Memory B cell (primary cell): ENCODE results near the gene PARN.
"Not testable (repeated sequence)": the region's sequence is repeated elsewhere in the genome, so short reads cannot be mapped to it uniquely, and the experiment has no call there.

Experiments
- ATAC-seq: fragments of 150-1000 bp; cut with Tn5 transposase; 2 replicates; pipeline ENCODE4 v1.10.0; 2021; ENCODE audit warnings: low read depth, mild to moderate bottlenecking, moderate library complexity
- DNase-seq, 2 donors: peaks; one replicate each; pipeline ENCODE4 v3.0.0; 2022; ENCODE audit warnings: low spot score in 2 of 2
- H3K27ac Mint-ChIP-seq: one replicate; pipeline ENCODE4 v1.8.0; 2022; ENCODE audit warnings: mild to moderate bottlenecking, moderate library complexity, mixed read lengths
- H3K27me3 Mint-ChIP-seq: one replicate; pipeline ENCODE4 v1.8.0; 2022; ENCODE audit warnings: mixed read lengths
- H3K36me3 Mint-ChIP-seq: one replicate; pipeline ENCODE4 v1.8.0; 2022; ENCODE audit warnings: mild to moderate bottlenecking, mixed read lengths
- H3K4me1 Mint-ChIP-seq: one replicate; pipeline ENCODE4 v1.8.0; 2022; ENCODE audit warnings: mixed read lengths
- H3K4me3 Mint-ChIP-seq: one replicate; pipeline ENCODE4 v1.8.0; 2022; ENCODE audit warnings: mild to moderate bottlenecking, moderate library complexity, mixed read lengths
- H3K9me3 Mint-ChIP-seq: one replicate; pipeline ENCODE4 v1.8.0; 2022; ENCODE audit warnings: mixed read lengths

Gene PARN

GRCh38 chr16:14574698-14575415 lies 55.2 kb downstream of the PARN start:
- not testable (repeated sequence) for H3K4me1 Mint-ChIP-seq, ATAC-seq, DNase-seq, H3K27ac Mint-ChIP-seq, H3K9me3 Mint-ChIP-seq, H3K27me3 Mint-ChIP-seq, H3K4me3 Mint-ChIP-seq
- H3K36me3 Mint-ChIP-seq, result peaks cover 29% of the 10 kb centered on the region

DNA sequence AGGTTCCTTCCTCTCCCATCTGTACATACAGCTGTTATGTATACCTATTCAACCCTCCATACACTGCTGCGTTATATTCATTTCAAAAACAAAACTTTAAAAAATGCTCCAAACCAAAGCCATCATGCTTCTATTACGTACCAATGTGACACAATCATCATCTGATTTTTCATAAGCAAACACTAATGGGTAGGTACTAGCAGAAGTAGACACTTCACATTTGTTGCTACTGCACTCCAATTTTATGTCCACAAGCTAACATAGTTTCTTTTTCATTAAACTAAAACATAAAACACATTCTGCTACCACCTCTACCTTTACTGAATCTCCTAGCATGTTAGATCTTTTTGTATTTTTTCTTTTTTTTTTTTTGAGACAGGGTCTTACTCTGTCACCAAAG lies 57.5 kb downstream of the PARN start:
- Mint-ChIP-seq H3K4me1 (peaks cover 2% of the 10 kb centered on the region), H3K36me3 (peaks cover 31% of the 10 kb centered on the region), H3K27ac (no peak overlapping the region), H3K9me3 (peaks cover 1% of the 10 kb centered on the region), H3K27me3 (no peaks in the 10 kb centered on the region), H3K4me3 (no peak overlapping the region)
- DNase-seq (no peak), ATAC-seq (no peak)

GRCh38 chr16:14569213-14569612 lies 60.8 kb downstream of the PARN start:
- Mint-ChIP-seq H3K4me1 (peaks cover 10% of the 10 kb centered on the region), H3K27me3 (no peaks in the 10 kb centered on the region), H3K36me3 (peaks cover 21% of the 10 kb centered on the region), H3K4me3 (no peak overlapping the region), H3K9me3 (no peaks in the 10 kb centered on the region), H3K27ac (no peak overlapping the region)
- DNase-seq (no peak), ATAC-seq (no peak)

- Mint-ChIP-seq H3K27ac (no peak overlapping the region), H3K36me3 (peaks cover 13% of the 10 kb centered on the region), H3K4me3 (no peak overlapping the region), H3K27me3 (no peaks in the 10 kb centered on the region), H3K9me3 (no peaks in the 10 kb centered on the region), H3K4me1 (peaks cover 14% of the 10 kb centered on the region)
- no peak for DNase-seq
- ATAC-seq, result no peak
Measured at GRCh38 chr16:14566599-14566998, 63.5 kb downstream of the PARN start.

GRCh38 chr16:14565688-14566025 lies 64.4 kb downstream of the PARN start:
- Mint-ChIP-seq H3K4me3 (no peak overlapping the region), H3K27me3 (no peaks in the 10 kb centered on the region), H3K36me3 (peaks cover 13% of the 10 kb centered on the region), H3K9me3 (no peaks in the 10 kb centered on the region), H3K27ac (peak overlapping the region; percentile 50), H3K4me1 (peaks cover 14% of the 10 kb centered on the region)
- ATAC-seq (no peak), DNase-seq (no peak)

DNA sequence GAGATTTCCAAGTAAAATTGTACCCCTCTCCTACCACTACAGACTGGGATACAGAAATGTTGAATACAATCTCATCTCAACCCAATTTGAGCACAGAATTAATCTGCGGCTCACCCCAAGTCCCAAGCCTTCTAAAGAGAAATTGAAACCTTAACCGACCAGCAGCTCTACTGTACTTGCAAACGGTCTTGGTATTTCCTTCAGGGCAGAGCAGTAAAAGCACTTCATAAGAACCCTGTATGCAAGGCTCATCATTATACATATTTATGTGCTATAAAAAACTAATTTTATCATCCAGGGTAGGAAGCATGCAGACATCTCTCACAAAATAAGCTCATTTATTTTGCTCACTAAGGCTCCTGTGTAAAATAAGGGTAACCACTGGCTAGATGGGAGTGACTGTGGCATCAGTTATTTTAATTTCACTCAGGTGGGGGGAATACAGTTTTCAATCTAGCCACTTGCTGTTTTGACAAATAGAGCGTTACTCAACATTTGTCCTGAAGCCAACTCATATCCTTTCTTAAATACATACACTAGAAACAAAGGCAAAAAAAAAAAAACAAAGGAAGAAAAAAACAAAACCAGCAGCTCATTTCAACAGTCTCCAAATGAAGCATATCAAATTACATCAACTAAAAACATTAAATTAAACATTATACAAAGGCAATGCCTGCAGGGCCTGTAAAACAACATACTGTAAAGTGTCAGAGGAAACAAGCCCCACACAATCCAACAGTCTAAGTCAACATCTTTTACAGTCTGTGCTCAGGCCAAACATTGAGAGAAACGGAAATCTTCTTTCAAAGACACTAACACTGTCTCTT lies 65.0 kb downstream of the PARN start:
- DNase-seq (no peak), ATAC-seq (no peak)
- Mint-ChIP-seq H3K4me3 (peak overlapping the region; percentile 24), H3K36me3 (peaks cover 13% of the 10 kb centered on the region), H3K4me1 (peaks cover 14% of the 10 kb centered on the region), H3K27me3 (no peaks in the 10 kb centered on the region), H3K9me3 (no peaks in the 10 kb centered on the region), H3K27ac (peak overlapping the region; percentile 82)

DNA sequence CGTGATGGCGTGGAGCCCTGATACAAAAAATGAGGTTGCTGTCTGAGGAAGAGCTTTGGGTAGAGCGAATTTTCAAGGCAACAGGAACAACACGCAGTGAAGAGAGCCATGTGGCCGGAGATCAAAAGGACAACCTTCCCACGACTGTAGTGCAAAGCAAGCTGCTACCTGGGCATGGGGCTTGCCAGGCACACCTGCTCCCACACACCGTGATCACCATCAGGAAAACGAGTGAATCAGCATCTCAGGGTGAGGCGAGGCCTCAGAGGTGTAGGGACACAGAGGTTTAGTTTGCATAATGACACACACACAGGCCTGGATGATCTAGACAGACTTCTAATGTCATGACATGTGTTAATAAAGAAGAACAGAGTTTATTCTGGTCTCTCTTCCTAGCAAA lies 65.7 kb downstream of the PARN start:
- Mint-ChIP-seq H3K36me3 (peaks cover 12% of the 10 kb centered on the region), H3K27ac (peak overlapping the region; percentile 82)
- no peak for DNase-seq

DNA sequence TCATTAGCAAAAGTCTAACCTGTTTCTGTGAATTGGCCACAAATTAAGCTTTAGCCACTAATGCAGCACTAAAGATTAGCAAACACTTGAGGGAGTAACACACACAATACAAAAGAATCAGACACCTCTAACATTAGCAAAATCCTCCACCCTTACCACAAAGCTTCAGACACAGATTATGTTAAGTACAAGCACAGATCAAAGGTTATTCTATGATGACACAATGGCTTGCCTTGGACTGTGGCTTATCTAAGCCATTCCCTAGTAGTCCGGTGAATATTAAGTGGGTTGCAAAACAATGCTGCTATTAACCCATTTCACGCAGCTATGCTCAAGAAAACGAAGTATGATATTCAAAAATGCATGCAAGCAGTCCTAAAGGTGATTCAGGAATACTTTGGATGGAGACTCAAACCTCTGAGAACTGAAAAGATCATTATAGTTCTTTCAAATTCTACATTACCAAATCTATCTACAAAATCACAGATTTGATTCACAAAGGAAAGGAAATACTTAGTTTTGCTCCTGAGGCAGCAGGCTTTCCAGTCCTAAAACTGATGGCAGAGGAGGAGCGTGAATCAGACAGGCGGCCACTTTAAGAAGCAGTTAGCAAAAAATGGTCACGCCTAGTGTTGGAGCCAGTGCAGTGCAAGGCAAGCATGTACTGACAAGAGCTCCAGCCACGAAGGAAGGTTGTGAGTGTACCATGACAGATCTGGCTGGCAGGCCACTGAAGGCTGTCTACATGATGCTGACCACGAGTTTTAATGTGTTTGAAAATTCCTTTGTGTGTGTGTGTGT lies 67.2 kb downstream of the PARN start:
- DNase-seq (no peak), ATAC-seq (no peak)
- Mint-ChIP-seq H3K27ac (no peak overlapping the region), H3K4me3 (no peak overlapping the region), H3K27me3 (no peaks in the 10 kb centered on the region), H3K4me1 (peaks cover 16% of the 10 kb centered on the region), H3K9me3 (no peaks in the 10 kb centered on the region), H3K36me3 (peaks cover 10% of the 10 kb centered on the region)

More for the DNA sequence above, 65.7 kb downstream of the PARN start:
- no peak for ATAC-seq
- peaks cover 16% of the 10 kb centered on the region for H3K4me1 Mint-ChIP-seq
- no peak overlapping the region for H3K4me3 Mint-ChIP-seq
- no peaks in the 10 kb centered on the region for H3K9me3 Mint-ChIP-seq
- no peaks in the 10 kb centered on the region for H3K27me3 Mint-ChIP-seq

DNA sequence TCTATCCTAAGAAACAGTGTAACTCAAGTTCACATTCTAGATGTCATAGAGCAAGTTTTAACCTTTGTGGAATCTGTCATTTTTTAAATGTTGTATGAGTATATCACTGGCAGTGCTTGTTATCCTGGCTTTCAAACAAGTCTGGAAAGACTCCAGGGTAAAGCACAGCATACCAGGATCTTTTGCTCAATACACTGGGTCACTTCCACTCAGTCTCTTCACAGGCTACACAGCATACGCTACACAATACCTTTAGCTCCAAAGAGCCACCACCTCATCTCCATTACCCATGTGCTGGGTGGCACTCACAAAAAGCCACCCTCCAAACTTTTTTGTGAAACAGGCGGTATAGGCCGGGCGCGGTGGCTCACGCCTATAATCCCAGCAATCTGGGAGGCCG lies 69.5 kb downstream of the PARN start:
- ATAC-seq, result no peak
- Mint-ChIP-seq H3K4me3 (no peak overlapping the region), H3K27ac (no peak overlapping the region), H3K36me3 (peaks cover 4% of the 10 kb centered on the region), H3K27me3 (no peaks in the 10 kb centered on the region), H3K9me3 (no peaks in the 10 kb centered on the region), H3K4me1 (peaks cover 11% of the 10 kb centered on the region)
- no peak for DNase-seq

- no peak overlapping the region for H3K27ac Mint-ChIP-seq
- DNase-seq (no peak), ATAC-seq (no peak)
- H3K4me3 Mint-ChIP-seq, result no peak overlapping the region
- H3K36me3 Mint-ChIP-seq, result peaks cover 5% of the 10 kb centered on the region
- H3K9me3 Mint-ChIP-seq, result no peaks in the 10 kb centered on the region
- H3K4me1 Mint-ChIP-seq, result peaks cover 8% of the 10 kb centered on the region
- H3K27me3 Mint-ChIP-seq, result no peaks in the 10 kb centered on the region
Measured at GRCh38 chr16:14559809-14560241, 70.2 kb downstream of the PARN start.

- peaks cover 23% of the 10 kb centered on the region for H3K36me3 Mint-ChIP-seq
- no peaks in the 10 kb centered on the region for H3K27me3 Mint-ChIP-seq
- no peaks in the 10 kb centered on the region for H3K9me3 Mint-ChIP-seq
- no peak overlapping the region for H3K4me3 Mint-ChIP-seq
- no peak overlapping the region for H3K27ac Mint-ChIP-seq
- ATAC-seq (no peak), DNase-seq (no peak)
- H3K4me1 Mint-ChIP-seq, result peaks cover 4% of the 10 kb centered on the region
Measured at GRCh38 chr16:14553447-14553846, 76.6 kb downstream of the PARN start.

GRCh38 chr16:14549789-14550153 lies 80.3 kb downstream of the PARN start:
- no peak for ATAC-seq
- no peaks in the 10 kb centered on the region for H3K27me3 Mint-ChIP-seq
- no peak overlapping the region for H3K4me3 Mint-ChIP-seq
- H3K4me1 Mint-ChIP-seq, result peaks cover 3% of the 10 kb centered on the region
- no peak for DNase-seq
- peaks cover 26% of the 10 kb centered on the region for H3K36me3 Mint-ChIP-seq
- peak overlapping the region; percentile 37 for H3K27ac Mint-ChIP-seq
- H3K9me3 Mint-ChIP-seq, result no peaks in the 10 kb centered on the region

GRCh38 chr16:14548933-14549788 lies 80.9 kb downstream of the PARN start:
- H3K4me1 Mint-ChIP-seq, result peaks cover 2% of the 10 kb centered on the region
- H3K27me3 Mint-ChIP-seq, result no peaks in the 10 kb centered on the region
- peak overlapping the region; percentile 37 for H3K27ac Mint-ChIP-seq
- ATAC-seq, result no peak
- H3K9me3 Mint-ChIP-seq, result no peaks in the 10 kb centered on the region
- no peak overlapping the region for H3K4me3 Mint-ChIP-seq
- no peak for DNase-seq
- H3K36me3 Mint-ChIP-seq, result peaks cover 28% of the 10 kb centered on the region
